C4-2B (cell line): Measurements from ENCODE around the gene MRPL57.
A peak's percentile ranks its signal among the peaks of the same experiment; 100 is the strongest.
"Not testable (repeated sequence)": the region's sequence is repeated elsewhere in the genome, so short reads cannot be mapped to it uniquely, and the experiment has no call there.

Source experiments
- H3K27ac ChIP-seq: fragments of 450-650 bp; 2 replicates; pipeline ENCODE4 v1.5.1; 2017
- CTCF ChIP-seq: fragments of 450-650 bp; conservative IDR thresholded peaks from 2 replicates; pipeline ENCODE4 v1.5.1; 2017; ENCODE audit warnings: mild to moderate bottlenecking
- ZFX ChIP-seq: fragments of 450-650 bp; IDR thresholded peaks from 2 replicates; pipeline ENCODE4 v1.6.1; 2017

Gene MRPL57

GRCh38 chr13:21171420-21171819, 5.0 kb upstream of the MRPL57 start:
- H3K27ac ChIP-seq = no peak overlapping the region
- no peak for TF ChIP-seq ZFX
- TF ChIP-seq CTCF = no peak

- not testable (repeated sequence) for H3K27ac ChIP-seq
These were observed 2.7 kb upstream of the MRPL57 start for GRCh38 chr13:21173767-21174166.

GRCh38 chr13:21175656-21176214, 723 bp upstream of the MRPL57 start:
- TF ChIP-seq CTCF (no peak), ZFX (no peak)
- peak overlapping the region; percentile 97 for H3K27ac ChIP-seq

- peak overlapping the region; percentile 97 for H3K27ac ChIP-seq
- TF ChIP-seq ZFX = peak; percentile 96
- TF ChIP-seq CTCF = no peak
These were observed 475 bp downstream of the MRPL57 start for GRCh38 chr13:21176982-21177284.

GRCh38 chr13:21181671-21182070, 5.2 kb downstream of the MRPL57 start:
- no peak overlapping the region for H3K27ac ChIP-seq
- TF ChIP-seq CTCF = no peak
- TF ChIP-seq ZFX = no peak

- not testable (repeated sequence) for H3K27ac ChIP-seq
These were observed 10.0 kb downstream of the MRPL57 start for GRCh38 chr13:21186410-21186809.

GRCh38 chr13:21194756-21195155, 18.3 kb downstream of the MRPL57 start:
- H3K27ac ChIP-seq = not testable (repeated sequence)

- not testable (repeated sequence) for H3K27ac ChIP-seq
These were observed 21.3 kb downstream of the MRPL57 start for GRCh38 chr13:21197606-21198225.

- H3K27ac ChIP-seq = not testable (repeated sequence)
These were observed 21.9 kb downstream of the MRPL57 start for GRCh38 chr13:21198391-21198790.

- not testable (repeated sequence) for H3K27ac ChIP-seq
These were observed 25.2 kb downstream of the MRPL57 start for GRCh38 chr13:21201456-21202190.
